GM12873 (cell line): Measurements from ENCODE around the gene PRKAB1.

ENCODE experiments used
- TF ChIP-seq, protein P1 (sequence below): IDR thresholded peaks from 2 replicates; pipeline ENCODE4 v1.5.1; 2012; ENCODE audit warnings: low read depth, mild to moderate bottlenecking, moderate library complexity, low read length, control low read depth; ENCODE audit not compliant: insufficient read depth; ENCODE audit errors: missing control alignments

The PRKAB1 gene

DNA sequence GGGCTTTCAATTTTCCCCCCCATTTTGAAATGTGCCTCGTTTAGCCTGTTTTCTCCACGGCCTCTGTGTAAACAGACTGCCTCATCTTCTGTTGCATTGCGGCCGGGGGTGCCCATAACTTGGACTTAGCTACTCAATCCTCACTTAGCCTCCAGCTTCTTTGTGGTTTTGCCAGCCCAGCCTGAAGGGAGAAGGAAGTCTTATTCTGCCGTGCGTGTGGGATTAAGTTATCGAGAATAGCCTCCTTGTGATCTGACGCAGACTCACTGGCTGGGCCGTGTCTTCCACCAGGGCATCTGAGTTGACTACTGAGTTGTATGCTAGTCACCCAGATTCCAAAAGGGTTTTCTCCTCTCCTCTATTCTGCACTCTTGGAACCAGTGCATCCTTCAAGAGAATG is 8.1 kb downstream of the PRKAB1 start:
- TF ChIP-seq, protein P1, sequence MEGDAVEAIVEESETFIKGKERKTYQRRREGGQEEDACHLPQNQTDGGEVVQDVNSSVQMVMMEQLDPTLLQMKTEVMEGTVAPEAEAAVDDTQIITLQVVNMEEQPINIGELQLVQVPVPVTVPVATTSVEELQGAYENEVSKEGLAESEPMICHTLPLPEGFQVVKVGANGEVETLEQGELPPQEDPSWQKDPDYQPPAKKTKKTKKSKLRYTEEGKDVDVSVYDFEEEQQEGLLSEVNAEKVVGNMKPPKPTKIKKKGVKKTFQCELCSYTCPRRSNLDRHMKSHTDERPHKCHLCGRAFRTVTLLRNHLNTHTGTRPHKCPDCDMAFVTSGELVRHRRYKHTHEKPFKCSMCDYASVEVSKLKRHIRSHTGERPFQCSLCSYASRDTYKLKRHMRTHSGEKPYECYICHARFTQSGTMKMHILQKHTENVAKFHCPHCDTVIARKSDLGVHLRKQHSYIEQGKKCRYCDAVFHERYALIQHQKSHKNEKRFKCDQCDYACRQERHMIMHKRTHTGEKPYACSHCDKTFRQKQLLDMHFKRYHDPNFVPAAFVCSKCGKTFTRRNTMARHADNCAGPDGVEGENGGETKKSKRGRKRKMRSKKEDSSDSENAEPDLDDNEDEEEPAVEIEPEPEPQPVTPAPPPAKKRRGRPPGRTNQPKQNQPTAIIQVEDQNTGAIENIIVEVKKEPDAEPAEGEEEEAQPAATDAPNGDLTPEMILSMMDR, result no peak

GRCh38 chr12:119676573-119676972 is 8.6 kb downstream of the PRKAB1 start:
- TF ChIP-seq, protein P1, result peak; percentile 5

- TF ChIP-seq, protein P1, result no peak
Observed at GRCh38 chr12:119678459-119678858, 10.5 kb downstream of the PRKAB1 start.

GRCh38 chr12:119679081-119679480 is 11.1 kb downstream of the PRKAB1 start:
- TF ChIP-seq, protein P1, result no peak

GRCh38 chr12:119679490-119679889 is 11.6 kb downstream of the PRKAB1 start:
- TF ChIP-seq, protein P1, result no peak

GRCh38 chr12:119681111-119681510 is 13.2 kb downstream of the PRKAB1 start:
- TF ChIP-seq, protein P1, result no peak

GRCh38 chr12:119681728-119682638 is 14.1 kb downstream of the PRKAB1 start:
- TF ChIP-seq, protein P1, result no peak
